Activated naive CD8-positive, alpha-beta T cell (primary cell): ENCODE data around the gene KCNG1.

Experiments used
- H3K27ac Mint-ChIP-seq: one replicate; pipeline ENCODE4 v1.8.0; 2021; ENCODE audit warnings: mixed read lengths
- H3K27me3 Mint-ChIP-seq: one replicate; pipeline ENCODE4 v1.8.0; 2021; ENCODE audit warnings: mixed read lengths
- H3K36me3 Mint-ChIP-seq: one replicate; pipeline ENCODE4 v1.8.0; 2021; ENCODE audit warnings: mixed read lengths
- H3K4me1 Mint-ChIP-seq: one replicate; pipeline ENCODE4 v1.8.0; 2021; ENCODE audit warnings: low read depth, mixed read lengths
- H3K4me3 Mint-ChIP-seq: one replicate; pipeline ENCODE4 v1.8.0; 2021; ENCODE audit warnings: mild to moderate bottlenecking, mixed read lengths
- H3K9me3 Mint-ChIP-seq: one replicate; pipeline ENCODE4 v1.8.0; 2021; ENCODE audit warnings: low read depth, mixed read lengths

KCNG1 gene

DNA sequence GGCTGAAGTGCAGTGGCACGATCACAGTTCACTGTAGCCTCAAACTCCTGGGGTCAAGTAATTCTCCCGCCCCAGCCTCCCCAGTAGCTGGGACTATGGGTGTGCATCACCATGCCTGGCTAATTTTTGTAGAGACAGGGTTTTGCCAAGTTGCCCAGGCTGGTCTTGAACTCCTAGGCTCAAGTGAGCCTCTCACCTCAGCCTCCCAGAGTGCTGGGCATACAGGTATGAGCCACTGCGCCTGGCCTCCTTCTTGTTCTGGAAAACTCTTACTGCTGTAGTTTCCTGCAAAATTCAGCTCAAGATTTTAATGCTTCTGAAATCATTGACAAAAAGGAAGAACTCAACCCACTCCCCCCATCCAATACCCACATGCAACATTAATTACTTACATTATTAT is 21.9 kb upstream of the KCNG1 start:
- Mint-ChIP-seq H3K4me3 (no peak overlapping the region), H3K4me1 (no peaks in the 10 kb centered on the region), H3K27ac (no peak overlapping the region), H3K27me3 (peaks cover 8% of the 10 kb centered on the region), H3K36me3 (no peaks in the 10 kb centered on the region), H3K9me3 (no peaks in the 10 kb centered on the region)

DNA sequence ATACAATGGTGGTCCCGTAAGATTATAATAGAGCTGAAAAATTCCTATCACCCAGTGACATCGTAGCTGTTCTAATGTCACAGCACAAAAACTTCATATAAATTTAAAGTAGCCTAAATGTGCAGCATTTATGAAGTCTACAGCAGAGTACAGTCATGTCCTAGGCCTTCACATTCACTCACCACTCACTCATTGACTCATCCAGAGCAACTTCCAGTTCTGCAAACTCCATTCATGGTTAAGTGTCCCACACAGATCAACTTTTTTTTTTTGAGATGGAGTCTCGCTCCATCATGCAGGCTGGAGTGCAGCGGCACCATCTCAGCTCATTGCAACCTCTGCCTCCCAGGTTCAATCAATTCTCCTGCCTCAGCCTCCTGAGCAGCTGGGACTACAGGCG is 20.9 kb upstream of the KCNG1 start:
- Mint-ChIP-seq H3K36me3 (no peaks in the 10 kb centered on the region), H3K27ac (no peak overlapping the region), H3K9me3 (no peaks in the 10 kb centered on the region), H3K4me3 (no peak overlapping the region), H3K27me3 (peaks cover 5% of the 10 kb centered on the region), H3K4me1 (no peaks in the 10 kb centered on the region)

DNA sequence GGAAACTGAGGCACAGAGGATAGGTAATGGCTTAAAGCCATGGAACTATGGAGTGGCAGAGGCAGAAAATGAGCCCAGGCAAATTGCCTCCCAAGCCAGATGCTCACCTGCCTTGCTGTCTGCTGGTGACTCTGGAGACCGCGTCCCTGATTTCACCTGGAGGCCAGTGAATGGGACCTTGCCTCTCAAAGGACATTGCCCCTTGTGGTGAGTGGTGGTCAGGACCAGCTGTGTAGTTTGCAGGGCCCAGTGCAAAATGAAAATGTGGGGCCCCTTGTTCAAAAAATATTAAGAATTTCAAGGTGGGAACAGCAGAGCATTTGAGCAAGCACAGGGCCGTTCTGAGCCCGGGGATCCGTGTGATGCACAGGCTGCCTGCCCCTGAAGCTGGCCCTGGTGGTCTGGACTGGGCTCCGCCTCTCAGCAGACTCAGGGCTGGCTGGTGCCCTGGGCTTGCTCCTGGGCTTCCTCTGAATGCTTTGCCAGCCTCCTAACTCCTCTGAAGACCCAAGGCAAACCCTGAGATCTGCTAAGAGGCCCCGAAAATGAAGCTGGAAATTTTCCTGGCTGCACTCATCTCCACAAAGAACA is 19.8 kb upstream of the KCNG1 start:
- Mint-ChIP-seq H3K9me3 (no peaks in the 10 kb centered on the region), H3K27me3 (peaks cover 6% of the 10 kb centered on the region), H3K36me3 (no peaks in the 10 kb centered on the region), H3K4me1 (no peaks in the 10 kb centered on the region), H3K27ac (no peak overlapping the region), H3K4me3 (no peak overlapping the region)

DNA sequence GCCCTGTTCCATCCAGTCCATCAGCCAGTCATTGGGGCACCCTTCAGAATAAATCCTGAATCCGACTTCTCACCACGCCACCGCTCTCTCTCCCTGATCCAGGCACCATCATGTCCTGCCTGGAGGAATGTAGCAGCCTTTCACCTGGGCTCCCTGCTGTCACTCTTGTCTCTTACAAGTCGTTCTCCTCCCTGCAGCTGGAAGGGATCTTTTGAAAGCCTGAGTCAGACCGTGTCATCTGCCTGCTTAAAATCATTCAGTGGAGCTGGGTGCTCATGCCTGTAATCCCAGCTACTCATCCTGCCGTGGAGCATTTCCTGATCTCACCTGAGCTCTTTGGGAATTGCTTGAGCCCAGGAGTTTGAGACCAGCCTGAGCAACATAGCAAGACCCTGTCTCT is 19.2 kb upstream of the KCNG1 start:
- Mint-ChIP-seq H3K9me3 (no peaks in the 10 kb centered on the region), H3K27ac (no peak overlapping the region), H3K4me1 (no peaks in the 10 kb centered on the region), H3K4me3 (no peak overlapping the region), H3K36me3 (no peaks in the 10 kb centered on the region), H3K27me3 (peaks cover 6% of the 10 kb centered on the region)

DNA sequence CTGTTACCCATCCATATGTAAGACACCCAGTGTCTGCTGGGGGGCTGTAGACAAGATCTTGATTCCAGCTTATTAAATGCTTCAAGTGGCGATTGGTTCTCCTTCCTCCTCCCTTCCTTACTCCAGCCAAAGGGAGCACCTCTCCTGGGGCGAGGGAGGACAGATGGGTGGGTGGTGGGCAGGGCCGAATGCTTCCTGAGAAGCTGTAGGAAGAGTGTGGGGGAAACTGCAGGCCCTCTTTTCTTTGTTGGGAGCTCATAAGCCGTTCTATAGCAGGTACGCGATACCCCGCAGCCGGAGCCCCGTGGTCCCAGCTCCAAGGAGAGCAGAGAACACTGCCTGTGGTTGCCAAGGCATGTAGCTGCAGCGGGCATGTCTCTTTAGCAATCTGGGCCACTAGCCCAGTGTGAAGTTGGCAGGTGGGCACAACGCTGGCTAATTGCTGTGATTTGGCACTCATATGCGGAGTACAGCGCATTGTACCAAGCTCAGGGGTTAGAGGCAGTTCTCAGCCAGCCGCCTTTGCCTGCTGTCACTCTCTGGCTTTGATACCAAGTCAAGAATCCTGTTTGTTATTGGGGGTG is 14.7 kb upstream of the KCNG1 start:
- no peaks in the 10 kb centered on the region for H3K36me3 Mint-ChIP-seq
- no peak overlapping the region for H3K4me3 Mint-ChIP-seq

DNA sequence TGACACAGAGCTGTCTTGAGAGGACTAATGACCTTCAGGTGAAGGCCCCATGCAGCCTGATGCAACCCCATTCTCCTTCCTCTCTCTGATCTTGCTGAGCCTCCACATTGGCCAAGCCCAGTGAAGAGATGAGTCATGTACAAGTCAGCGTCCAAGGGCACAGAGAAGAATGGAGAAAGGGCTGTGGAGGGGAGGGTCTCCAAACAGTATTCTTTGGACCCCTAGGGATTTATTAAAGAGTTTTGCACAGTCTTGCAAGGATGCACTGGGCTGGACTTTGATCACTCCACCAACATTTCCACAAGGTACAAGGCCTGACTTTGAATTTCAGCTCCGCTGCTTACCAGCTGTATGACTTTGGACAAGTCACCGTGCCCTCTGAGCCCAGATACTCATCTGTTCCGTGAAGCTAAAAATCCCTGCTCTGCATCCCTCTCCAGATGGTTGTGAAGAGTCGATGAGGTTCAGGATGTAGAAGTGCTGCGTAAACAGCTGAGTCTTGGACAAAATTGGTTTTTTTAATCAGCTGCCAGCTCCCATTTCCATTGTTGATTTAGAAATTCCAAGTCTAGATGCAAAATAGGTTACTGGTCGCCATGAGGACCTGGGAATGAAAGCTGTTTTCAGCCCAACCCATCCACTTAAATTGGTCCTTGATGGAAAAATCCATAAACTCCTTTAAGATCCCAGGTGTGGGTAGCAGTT is 14.1 kb upstream of the KCNG1 start:
- no peak overlapping the region for H3K27ac Mint-ChIP-seq
- H3K4me3 Mint-ChIP-seq, result no peak overlapping the region
- no peaks in the 10 kb centered on the region for H3K36me3 Mint-ChIP-seq
- peaks cover 14% of the 10 kb centered on the region for H3K27me3 Mint-ChIP-seq
- no peaks in the 10 kb centered on the region for H3K4me1 Mint-ChIP-seq
- no peaks in the 10 kb centered on the region for H3K9me3 Mint-ChIP-seq

More for the DNA sequence above, 14.7 kb upstream of the KCNG1 start:
- Mint-ChIP-seq H3K27ac (no peak overlapping the region), H3K27me3 (peaks cover 9% of the 10 kb centered on the region), H3K4me1 (no peaks in the 10 kb centered on the region), H3K9me3 (no peaks in the 10 kb centered on the region)

DNA sequence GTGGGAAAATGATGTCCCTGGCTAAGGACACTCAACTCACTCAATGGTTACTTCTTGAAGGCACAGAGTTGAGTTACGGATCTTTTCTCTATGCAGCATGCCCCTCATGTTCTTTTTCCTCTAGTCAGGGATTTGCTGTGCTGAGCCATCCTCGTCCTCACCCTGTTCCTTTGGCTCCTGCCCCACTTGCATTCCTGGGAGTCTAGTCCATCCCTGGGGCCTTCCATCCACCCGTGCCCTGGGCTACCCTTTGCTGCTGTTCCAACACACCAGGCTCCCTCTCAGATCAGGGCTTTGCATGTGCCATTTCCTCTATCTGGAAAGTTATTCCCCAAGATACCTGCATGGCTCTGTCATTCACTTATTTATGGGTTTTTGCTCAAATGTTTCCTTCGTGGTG is 13.3 kb upstream of the KCNG1 start:
- H3K27ac Mint-ChIP-seq, result no peak overlapping the region
- H3K9me3 Mint-ChIP-seq, result no peaks in the 10 kb centered on the region
- H3K4me1 Mint-ChIP-seq, result no peaks in the 10 kb centered on the region
- H3K27me3 Mint-ChIP-seq, result peaks cover 22% of the 10 kb centered on the region
- no peaks in the 10 kb centered on the region for H3K36me3 Mint-ChIP-seq
- H3K4me3 Mint-ChIP-seq, result no peak overlapping the region

DNA sequence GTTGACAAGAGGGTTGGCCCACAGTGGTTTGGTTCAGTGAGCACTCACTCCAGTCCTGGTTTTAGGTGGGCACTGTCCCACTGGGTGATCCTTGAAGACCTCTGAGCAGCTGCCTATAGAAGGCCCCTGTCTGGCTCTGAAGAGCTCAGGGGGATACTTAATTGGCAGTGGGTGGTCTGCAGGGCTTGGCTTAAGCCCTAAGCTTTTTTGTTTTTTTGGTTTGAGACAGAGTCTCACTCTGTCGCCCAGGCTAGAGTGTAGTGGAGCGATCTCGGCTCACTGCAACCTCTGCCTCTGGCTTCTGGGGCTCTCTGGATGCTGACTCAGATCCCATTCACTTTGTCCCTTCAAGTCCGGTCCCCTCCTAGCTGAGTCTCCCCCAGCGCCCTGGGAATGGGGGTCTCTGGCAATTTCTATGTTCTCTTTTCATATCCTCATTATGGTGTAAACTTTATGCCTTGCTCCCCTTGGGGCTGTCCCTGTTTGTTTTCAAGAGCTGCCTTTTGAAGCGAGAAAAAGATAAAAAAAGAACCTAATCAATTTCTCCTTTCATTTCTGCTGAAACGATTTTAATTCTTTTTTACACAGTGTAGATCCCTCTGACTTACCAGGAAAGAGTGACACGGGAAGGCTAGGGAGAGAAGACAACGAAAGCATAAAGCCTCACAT is 12.2 kb upstream of the KCNG1 start:
- no peaks in the 10 kb centered on the region for H3K9me3 Mint-ChIP-seq
- no peak overlapping the region for H3K27ac Mint-ChIP-seq
- H3K4me3 Mint-ChIP-seq, result no peak overlapping the region
- peaks cover 23% of the 10 kb centered on the region for H3K27me3 Mint-ChIP-seq
- H3K4me1 Mint-ChIP-seq, result no peaks in the 10 kb centered on the region
- H3K36me3 Mint-ChIP-seq, result no peaks in the 10 kb centered on the region

DNA sequence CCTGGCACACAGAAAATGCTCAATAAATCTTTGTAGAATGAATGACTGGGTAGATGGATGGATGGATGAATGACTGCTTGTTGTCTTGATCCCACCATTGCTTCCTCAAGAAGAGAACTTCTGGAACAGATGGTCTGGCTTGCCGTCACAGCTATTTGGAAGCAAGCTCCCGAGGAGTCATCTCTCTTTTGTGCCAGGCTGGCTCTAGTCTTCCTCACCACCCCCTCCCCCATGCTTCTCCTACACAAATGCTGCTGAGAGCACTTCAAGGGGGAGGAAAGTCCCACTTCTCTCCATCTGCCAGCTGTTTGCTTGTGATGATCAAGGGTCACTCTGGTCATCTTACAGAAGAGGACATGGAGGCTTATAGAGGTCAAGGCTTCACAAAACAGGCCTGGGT is 11.6 kb upstream of the KCNG1 start:
- Mint-ChIP-seq H3K27me3 (peaks cover 29% of the 10 kb centered on the region), H3K27ac (no peak overlapping the region), H3K4me3 (no peak overlapping the region), H3K9me3 (no peaks in the 10 kb centered on the region), H3K4me1 (no peaks in the 10 kb centered on the region), H3K36me3 (no peaks in the 10 kb centered on the region)

DNA sequence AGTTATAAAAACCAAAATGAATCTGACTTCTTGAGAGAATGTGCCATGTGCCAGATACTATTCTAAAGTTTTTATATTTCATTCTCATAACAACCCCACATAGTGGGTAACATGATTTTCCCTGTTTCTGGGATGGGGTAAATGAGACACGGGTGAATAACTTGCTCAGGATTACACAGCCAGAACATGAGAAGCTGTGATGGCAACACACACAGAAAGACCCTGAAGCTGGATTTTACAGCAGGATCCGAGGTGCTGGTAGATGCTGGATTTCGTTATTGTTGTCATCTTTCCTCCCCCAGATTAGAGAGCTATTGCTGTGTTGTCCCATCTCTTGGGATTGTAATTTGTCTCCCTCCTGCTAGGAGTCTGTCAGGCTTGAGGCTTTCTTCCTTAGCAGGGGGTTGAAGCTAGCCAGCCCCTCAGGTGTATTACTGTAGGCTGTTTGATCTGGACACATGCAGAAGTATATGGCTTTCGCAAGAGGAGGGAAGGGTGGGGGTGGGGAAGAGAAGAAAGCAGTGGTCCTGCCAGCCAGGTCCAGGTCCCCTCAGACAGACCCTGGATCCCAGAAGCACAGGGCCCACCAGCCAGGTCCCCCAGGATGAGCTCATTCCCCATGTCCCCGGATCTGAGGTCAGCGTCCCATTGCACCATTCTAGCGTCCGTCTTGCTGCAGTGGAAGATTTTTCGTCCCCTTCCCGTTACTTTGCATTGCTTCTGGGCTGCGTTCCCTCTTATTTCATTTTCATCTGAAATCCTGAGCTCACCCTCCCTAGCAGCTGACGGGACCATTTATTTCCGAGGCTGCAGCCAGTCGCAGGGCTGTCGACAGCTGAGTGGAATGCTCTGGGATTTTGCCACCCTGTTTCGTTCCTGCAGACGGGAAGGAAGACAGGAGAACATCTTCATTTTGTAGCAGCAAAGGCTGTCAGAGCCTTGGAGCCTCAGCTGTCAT is 7.3 kb upstream of the KCNG1 start:
- H3K27ac Mint-ChIP-seq, result no peak overlapping the region
- no peaks in the 10 kb centered on the region for H3K9me3 Mint-ChIP-seq
- H3K4me1 Mint-ChIP-seq, result no peaks in the 10 kb centered on the region
- H3K36me3 Mint-ChIP-seq, result no peaks in the 10 kb centered on the region
- no peak overlapping the region for H3K4me3 Mint-ChIP-seq
- peaks cover 41% of the 10 kb centered on the region for H3K27me3 Mint-ChIP-seq

DNA sequence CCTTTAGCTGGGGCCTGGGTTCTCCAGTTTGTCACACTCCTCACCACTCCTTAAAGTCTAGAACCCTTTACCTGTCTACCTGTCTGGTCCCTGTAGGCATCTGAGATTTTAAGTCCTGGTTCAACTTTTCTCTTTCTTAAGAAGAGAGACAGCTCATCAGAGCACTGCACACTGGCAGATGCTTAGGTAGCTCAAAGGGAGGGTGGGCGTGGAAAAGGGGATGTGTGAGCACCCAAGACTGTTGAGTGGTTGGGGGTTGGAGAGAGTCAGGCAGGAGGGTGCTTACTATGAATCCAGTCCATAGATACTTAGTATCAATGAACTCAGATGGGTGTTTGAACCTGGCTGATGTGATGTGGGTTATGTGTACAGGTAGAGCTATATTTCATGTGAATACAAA is 6.6 kb upstream of the KCNG1 start:
- H3K27ac Mint-ChIP-seq, result no peak overlapping the region
- no peak overlapping the region for H3K4me3 Mint-ChIP-seq
- no peaks in the 10 kb centered on the region for H3K4me1 Mint-ChIP-seq
- H3K27me3 Mint-ChIP-seq, result peaks cover 46% of the 10 kb centered on the region
- H3K9me3 Mint-ChIP-seq, result no peaks in the 10 kb centered on the region
- H3K36me3 Mint-ChIP-seq, result no peaks in the 10 kb centered on the region

DNA sequence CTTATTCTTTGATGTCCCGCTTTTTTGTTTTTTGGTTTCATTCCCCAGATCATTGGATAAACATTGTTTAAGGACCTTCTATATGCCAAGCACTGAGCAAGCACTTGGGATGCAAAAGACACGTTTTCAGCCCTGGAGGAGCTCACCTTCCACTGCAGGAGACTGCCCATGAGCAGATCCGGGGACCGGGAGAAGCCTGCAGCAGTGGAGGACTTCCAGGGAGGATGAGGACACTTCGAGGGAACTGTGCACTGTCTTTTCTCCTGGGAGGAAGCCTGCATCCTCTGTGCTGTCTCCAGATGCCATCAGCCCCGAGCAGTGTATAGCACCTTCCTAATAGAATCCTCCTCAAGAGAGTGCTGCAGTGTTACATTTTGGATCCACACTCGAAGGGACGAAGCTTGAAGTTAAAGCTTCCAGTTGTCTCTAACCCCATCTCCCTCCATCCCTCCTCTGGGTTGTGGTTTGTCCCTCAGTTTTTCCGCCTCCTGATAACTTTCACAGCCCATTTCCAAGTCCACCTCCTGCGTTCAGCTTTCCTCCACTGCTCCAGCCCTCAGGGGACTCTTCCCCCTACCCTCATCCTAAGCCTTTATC is 5.8 kb upstream of the KCNG1 start:
- no peak overlapping the region for H3K27ac Mint-ChIP-seq
- H3K36me3 Mint-ChIP-seq, result no peaks in the 10 kb centered on the region
- H3K4me1 Mint-ChIP-seq, result peaks cover 4% of the 10 kb centered on the region
- no peaks in the 10 kb centered on the region for H3K9me3 Mint-ChIP-seq
- H3K27me3 Mint-ChIP-seq, result peaks cover 51% of the 10 kb centered on the region
- H3K4me3 Mint-ChIP-seq, result no peak overlapping the region

DNA sequence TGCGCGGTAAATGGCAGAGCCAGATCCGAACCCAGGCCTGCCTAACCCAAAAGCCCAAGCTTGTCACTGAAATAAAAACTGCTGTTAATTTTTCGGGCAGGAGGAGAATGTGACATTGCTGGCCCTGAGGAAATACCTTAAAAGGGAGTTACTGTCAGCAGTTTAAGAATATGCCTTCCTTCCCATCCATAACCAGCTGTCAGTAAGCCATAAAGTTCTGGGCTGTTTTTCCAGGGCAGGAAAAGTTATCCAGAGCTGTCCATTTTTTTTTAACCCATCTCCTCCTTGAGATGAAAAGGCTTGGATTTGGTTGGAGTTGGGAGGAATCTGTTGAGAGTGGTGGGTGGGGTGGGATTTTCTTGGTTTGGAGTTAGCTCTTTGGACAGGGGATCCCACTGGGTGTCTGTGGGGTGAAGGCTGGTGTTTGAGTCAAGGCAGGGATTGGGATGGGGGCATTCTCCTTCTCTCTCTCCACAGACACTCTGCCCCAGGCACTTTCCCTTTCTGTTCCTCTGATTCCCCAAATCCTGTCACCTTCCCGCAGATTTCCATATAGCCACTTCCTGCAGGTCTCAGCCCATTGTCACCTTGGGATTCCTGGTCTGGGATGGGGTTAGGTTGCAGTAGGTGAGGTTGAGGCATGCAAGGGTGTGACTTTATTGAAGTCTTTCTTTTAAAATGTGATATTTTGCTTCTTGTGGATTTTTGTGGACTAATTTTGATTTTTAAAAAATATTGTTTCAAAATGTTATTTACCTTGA is 4.3 kb upstream of the KCNG1 start:
- Mint-ChIP-seq H3K4me1 (peaks cover 7% of the 10 kb centered on the region), H3K9me3 (no peaks in the 10 kb centered on the region), H3K4me3 (no peak overlapping the region), H3K27ac (no peak overlapping the region), H3K27me3 (peaks cover 51% of the 10 kb centered on the region), H3K36me3 (no peaks in the 10 kb centered on the region)

DNA sequence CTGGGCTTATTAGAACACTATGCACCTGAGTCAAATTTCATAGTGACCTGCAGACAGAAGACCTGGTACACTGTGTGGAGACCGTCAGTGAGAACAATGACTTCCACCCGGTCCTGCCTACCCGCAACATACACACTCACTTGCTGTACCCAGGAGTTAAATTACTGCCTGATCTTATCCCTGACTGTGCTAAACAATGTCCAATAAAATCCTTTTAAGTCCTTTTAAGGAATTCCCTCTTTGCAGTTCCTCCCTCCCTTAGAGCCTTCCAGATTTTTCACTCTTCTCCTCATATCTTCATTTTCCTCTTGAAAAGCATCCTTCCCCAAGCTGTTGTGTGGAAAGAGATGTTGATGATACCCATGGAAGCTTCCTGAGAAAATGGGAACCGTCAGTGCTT is 3.4 kb upstream of the KCNG1 start:
- Mint-ChIP-seq H3K9me3 (no peaks in the 10 kb centered on the region), H3K4me1 (peaks cover 11% of the 10 kb centered on the region), H3K27ac (no peak overlapping the region), H3K4me3 (no peak overlapping the region), H3K27me3 (peaks cover 50% of the 10 kb centered on the region), H3K36me3 (no peaks in the 10 kb centered on the region)
